WTC11 (cell line): ENCODE measurements around the gene RUNX2. TPM values are rescaled to one million over a fixed set of nuclear protein-coding genes. Genes with fewer than 3 reads are reported as not detected.

Experiments used
- ATAC-seq: fragments of 200-7000 bp; cut with Tn5 transposase; 2 replicates; pipeline ENCODE4 v1.10.0; 2021; ENCODE audit warnings: mild to moderate bottlenecking, moderate library complexity
- CTCF ChIA-PET: fragments of 300-600 bp; sonication (Branson Sonifier 250); formaldehyde crosslinking; loops from one replicate; lab custom pipeline; 2021; ENCODE audit warnings: antibody characterized with exemption; lab: Charles Lee
- POLR2A ChIA-PET: fragments of 350-600 bp; sonication (Branson Sonifier 250); formaldehyde crosslinking; loops from one replicate; lab custom pipeline; 2021; ENCODE audit warnings: antibody characterized with exemption; lab: Charles Lee
- DNase-seq: peaks from one replicate; pipeline ENCODE4 v3.0.0; 2021; ENCODE audit warnings: low spot score
- H3K27ac Mint-ChIP-seq: 2 replicates; pipeline ENCODE4 v1.8.0; 2021; ENCODE audit warnings: mixed read lengths
- H3K27me3 Mint-ChIP-seq: 2 replicates; pipeline ENCODE4 v1.8.0; 2021; ENCODE audit warnings: low read depth, mild to moderate bottlenecking, moderate library complexity, mixed read lengths
- H3K36me3 Mint-ChIP-seq: 2 replicates; pipeline ENCODE4 v1.8.0; 2021; ENCODE audit warnings: mixed read lengths
- H3K4me1 Mint-ChIP-seq: 2 replicates; pipeline ENCODE4 v1.8.0; 2022; ENCODE audit warnings: mixed read lengths
- H3K4me3 Mint-ChIP-seq: 2 replicates; pipeline ENCODE4 v1.8.0; 2021; ENCODE audit warnings: mild to moderate bottlenecking, moderate library complexity, mixed read lengths
- H3K9me3 Mint-ChIP-seq: 2 replicates; pipeline ENCODE4 v1.8.0; 2021; ENCODE audit warnings: mixed read lengths
- CDX4 ChIP-seq: fragments of 250-450 bp; sonication (Bioruptor Pico); IDR thresholded peaks from 2 replicates; pipeline ENCODE4 v1.9.0; 2021; ENCODE audit warnings: moderate library complexity, mild to moderate bottlenecking, inconsistent platforms, borderline replicate concordance
- CREM ChIP-seq: sonication (generic); formaldehyde crosslinking; IDR thresholded peaks from 2 replicates; pipeline ENCODE4 v1.8.1; 2022; ENCODE audit warnings: mild to moderate bottlenecking, missing genetic modification reagents, moderate library complexity
- ELF4 ChIP-seq: sonication (generic); formaldehyde crosslinking; IDR thresholded peaks from 2 replicates; pipeline ENCODE4 v1.8.1; 2022; ENCODE audit warnings: low read depth, mild to moderate bottlenecking, moderate library complexity, missing genetic modification reagents
- EMX1 ChIP-seq: fragments of 250-450 bp; sonication (Bioruptor Pico); IDR thresholded peaks from 2 replicates; pipeline ENCODE4 v1.8.0; 2021; ENCODE audit warnings: mild to moderate bottlenecking
- ESRRA ChIP-seq: sonication (generic); formaldehyde crosslinking; IDR thresholded peaks from 2 replicates; pipeline ENCODE4 v1.8.1; 2022; ENCODE audit warnings: mild to moderate bottlenecking, missing genetic modification reagents, borderline replicate concordance
- FOXJ3 ChIP-seq: sonication (generic); formaldehyde crosslinking; IDR thresholded peaks from 2 replicates; pipeline ENCODE4 v1.9.0; 2021; ENCODE audit warnings: missing genetic modification reagents, mild to moderate bottlenecking, borderline replicate concordance
- HMGA2 ChIP-seq: fragments of 250-450 bp; sonication (Bioruptor Pico); IDR thresholded peaks from 2 replicates; pipeline ENCODE4 v1.4.0; 2021; ENCODE audit warnings: mild to moderate bottlenecking, moderate library complexity
- JAZF1 ChIP-seq: fragments of 250-450 bp; sonication (Bioruptor Pico); IDR thresholded peaks from 2 replicates; pipeline ENCODE4 v1.9.0; 2021; ENCODE audit warnings: moderate library complexity, mild to moderate bottlenecking, inconsistent platforms
- NR3C1 ChIP-seq: sonication (generic); formaldehyde crosslinking; conservative IDR thresholded peaks from 2 replicates; pipeline ENCODE4 v1.8.1; 2023; ENCODE audit warnings: low read depth, mild to moderate bottlenecking, missing genetic modification reagents
- SP1 ChIP-seq: sonication (generic); formaldehyde crosslinking; conservative IDR thresholded peaks from 2 replicates; pipeline ENCODE4 v1.8.1; 2022; ENCODE audit warnings: missing genetic modification reagents
- ZBTB43 ChIP-seq: sonication (generic); formaldehyde crosslinking; IDR thresholded peaks from 2 replicates; pipeline ENCODE4 v1.8.1; 2023; ENCODE audit warnings: mild to moderate bottlenecking, missing genetic modification reagents
- ZMAT4 ChIP-seq: fragments of 250-450 bp; sonication (Bioruptor Pico); IDR thresholded peaks from 2 replicates; pipeline ENCODE4 v1.9.0; 2021; ENCODE audit warnings: mild to moderate bottlenecking
- ZNF317 ChIP-seq: sonication (generic); formaldehyde crosslinking; IDR thresholded peaks from 2 replicates; pipeline ENCODE4 v1.8.1; 2023; ENCODE audit warnings: low read depth, mild to moderate bottlenecking, moderate library complexity, missing genetic modification reagents, borderline replicate concordance
- ZNF425 ChIP-seq: fragments of 250-450 bp; sonication (Bioruptor Pico); conservative IDR thresholded peaks from 2 replicates; pipeline ENCODE4 v1.9.0; 2021; ENCODE audit warnings: mild to moderate bottlenecking
- ZNF512 ChIP-seq: sonication (generic); formaldehyde crosslinking; IDR thresholded peaks from 2 replicates; pipeline ENCODE4 v1.8.1; 2022; ENCODE audit warnings: missing genetic modification reagents, borderline replicate concordance
- ZSCAN18 ChIP-seq: fragments of 250-450 bp; sonication (Bioruptor Pico); IDR thresholded peaks from 2 replicates; pipeline ENCODE4 v2.1.2; 2022; ENCODE audit warnings: mild to moderate bottlenecking, moderate library complexity
- total RNA-seq: library from RNA; stranded (reverse); gene quantifications from 3 replicates; pipeline ENCODE4 v1.2.3, GENCODE V29; 2021

Gene RUNX2
- total RNA-seq, 1 experiment from 2014 or later = 0.28 TPM

GRCh38 chr6:45533386-45533785 lies 205.3 kb downstream of the RUNX2 start (continued):
- TF ChIP-seq ZNF425 (CRISPR knock-in tag) (no peak), ZNF317 (no peak)

GRCh38 chr6:45535933-45536332 lies 207.8 kb downstream of the RUNX2 start:
- Mint-ChIP-seq H3K27me3 (peaks cover 10% of the 10 kb centered on the region), H3K4me1 (peaks cover 11% of the 10 kb centered on the region), H3K4me3 (no peak overlapping the region), H3K9me3 (no peaks in the 10 kb centered on the region), H3K36me3 (no peaks in the 10 kb centered on the region)
- DNase-seq (no peak), ATAC-seq (no peak)
- ChIA-PET CTCF (interaction anchor here (0.9 to 1.7 kb wide), 2 partner anchors 179 to 386 kb away, joined by 3 to 4 read pairs; no protein-coding TSS in a partner anchor), POLR2A (no interaction called here)
- TF ChIP-seq ZBTB43 (CRISPR knock-in tag) (no peak), HMGA2 (no peak), EMX1 (CRISPR knock-in tag) (no peak), ELF4 (CRISPR knock-in tag) (no peak), FOXJ3 (CRISPR knock-in tag) (no peak), CDX4 (CRISPR knock-in tag) (no peak), ESRRA (CRISPR knock-in tag) (no peak), SP1 (no peak), ZNF512 (no peak), NR3C1 (no peak), ZSCAN18 (CRISPR knock-in tag) (no peak), CREM (no peak), ZMAT4 (no peak)
- TF ChIP-seq, all 79 proteins: peak for 0
- H3K27ac Mint-ChIP-seq = no peak overlapping the region

- peaks cover 11% of the 10 kb centered on the region for H3K4me1 Mint-ChIP-seq
- DNase-seq (no peak), ATAC-seq (no peak)
- H3K27me3 Mint-ChIP-seq = peaks cover 10% of the 10 kb centered on the region
- no peak overlapping the region for H3K4me3 Mint-ChIP-seq
- no peak overlapping the region for H3K27ac Mint-ChIP-seq
- ChIA-PET CTCF (interaction anchor here (1.7 kb wide), 2 partner anchors 36 to 177 kb away, joined by 4 to 5 read pairs; no protein-coding TSS in a partner anchor), POLR2A (no interaction called here)
- no peaks in the 10 kb centered on the region for H3K9me3 Mint-ChIP-seq
- TF ChIP-seq JAZF1 (CRISPR knock-in tag) = no peak
- H3K36me3 Mint-ChIP-seq = no peaks in the 10 kb centered on the region
These were observed 209.4 kb downstream of the RUNX2 start for GRCh38 chr6:45537539-45537938.
